Measurements from ENCODE around the gene DGKI.

DGKI gene

DNA sequence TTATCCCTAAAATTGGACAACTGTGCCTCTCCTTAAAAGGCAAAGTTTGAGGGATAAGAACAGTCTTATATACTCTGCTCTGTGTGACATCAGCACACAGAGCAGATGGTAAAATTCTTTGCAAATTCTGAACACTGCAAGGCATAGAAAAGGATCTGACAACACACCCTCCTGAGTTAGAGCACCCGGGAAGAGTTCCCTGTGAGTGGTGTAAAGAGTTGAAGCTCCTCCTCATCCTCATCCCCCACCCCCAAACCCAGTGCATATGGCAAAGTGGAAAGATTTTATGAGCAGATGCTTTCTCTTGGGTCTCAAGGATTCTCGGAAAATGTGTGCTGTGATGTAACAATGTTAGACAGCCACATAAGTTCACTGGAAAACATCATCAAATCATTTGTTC, 40.0 kb upstream of the DGKI start:
- no peak for DNase-seq
- WGBS (ENCODE audit: insufficient coverage): 100% methylated on average over 1 of the region's 2 CpGs
- Histone ChIP-seq H3K27ac (ENCODE audit: insufficient read depth in 1 of 2, low read depth in 1 of 2, low read length in 2 of 2, poor library complexity in 1 of 2, severe bottlenecking in 2 of 2) (no peak overlapping the region), H3K36me3 (ENCODE audit: control insufficient read depth in 4 of 4, insufficient read depth in 4 of 4, low read length in 3 of 4) (peaks cover 20 to 64% (median 50%) of the 10 kb centered on the region in 4 experiments), H3K4me1 (ENCODE audit: control extremely low read depth in 1 of 4, control insufficient read depth in 4 of 4, insufficient read depth in 4 of 4, low read length in 3 of 4) (peaks cover 0 to 7% (median 2%) of the 10 kb centered on the region in 4 experiments), H3K9me3 (ENCODE audit: control extremely low read depth in 1 of 5, control insufficient read depth in 4 of 5, insufficient read depth in 2 of 5, low read depth in 1 of 5, low read length in 4 of 5) (peaks cover 0 to 12% (median 3%) of the 10 kb centered on the region in 5 experiments), H3K27me3 (replicated peaks in 2 of 5; ENCODE audit: control insufficient read depth in 4 of 5, insufficient read depth in 5 of 5, low read length in 4 of 5) (no peaks in the 10 kb centered on the region), H3K4me3 (ENCODE audit: control insufficient read depth in 1 of 7, extremely low read depth in 1 of 7, insufficient read depth in 4 of 7, low read depth in 2 of 7, low read length in 6 of 7) (no peak overlapping the region)
- ChIA-PET POLR2A (no interaction called here), CTCF (no interaction called here)

GRCh38 chr7:137886281-137886680, 39.5 kb upstream of the DGKI start:
- peaks cover 0 to 7% (median 2%) of the 10 kb centered on the region in 4 experiments for H3K4me1 ChIP-seq (ENCODE audit: control extremely low read depth in 1 of 4, control insufficient read depth in 4 of 4, insufficient read depth in 4 of 4, low read length in 3 of 4)
- H3K27me3 ChIP-seq (replicated peaks in 2 of 5; ENCODE audit: control insufficient read depth in 4 of 5, insufficient read depth in 5 of 5, low read length in 4 of 5): no peaks in the 10 kb centered on the region
- POLR2A ChIA-PET: no interaction called here
- CTCF ChIA-PET: no interaction called here
- DNase-seq: no peak
- H3K27ac ChIP-seq (ENCODE audit: insufficient read depth in 1 of 2, low read depth in 1 of 2, low read length in 2 of 2, poor library complexity in 1 of 2, severe bottlenecking in 2 of 2): no peak overlapping the region
- H3K4me3 ChIP-seq (ENCODE audit: control insufficient read depth in 1 of 7, extremely low read depth in 1 of 7, insufficient read depth in 4 of 7, low read depth in 2 of 7, low read length in 6 of 7): no peak overlapping the region
- H3K36me3 ChIP-seq (ENCODE audit: control insufficient read depth in 4 of 4, insufficient read depth in 4 of 4, low read length in 3 of 4): peaks cover 25 to 67% (median 54%) of the 10 kb centered on the region in 4 experiments
- H3K9me3 ChIP-seq (ENCODE audit: control extremely low read depth in 1 of 5, control insufficient read depth in 4 of 5, insufficient read depth in 2 of 5, low read depth in 1 of 5, low read length in 4 of 5): peaks cover 0 to 14% (median 3%) of the 10 kb centered on the region in 5 experiments
- WGBS (ENCODE audit: insufficient coverage): 100% methylated on average over 3 of the region's 3 CpGs

- Histone ChIP-seq H3K36me3 (ENCODE audit: control insufficient read depth in 4 of 4, insufficient read depth in 4 of 4, low read length in 3 of 4) (peaks cover 25 to 72% (median 57%) of the 10 kb centered on the region in 4 experiments), H3K27me3 (replicated peaks in 2 of 5; ENCODE audit: control insufficient read depth in 4 of 5, insufficient read depth in 5 of 5, low read length in 4 of 5) (no peaks in the 10 kb centered on the region), H3K4me3 (ENCODE audit: control insufficient read depth in 1 of 7, extremely low read depth in 1 of 7, insufficient read depth in 4 of 7, low read depth in 2 of 7, low read length in 6 of 7) (no peak overlapping the region), H3K9me3 (ENCODE audit: control extremely low read depth in 1 of 5, control insufficient read depth in 4 of 5, insufficient read depth in 2 of 5, low read depth in 1 of 5, low read length in 4 of 5) (peaks cover 0 to 14% (median 3%) of the 10 kb centered on the region in 5 experiments), H3K27ac (ENCODE audit: insufficient read depth in 1 of 2, low read depth in 1 of 2, low read length in 2 of 2, poor library complexity in 1 of 2, severe bottlenecking in 2 of 2) (no peak overlapping the region), H3K4me1 (ENCODE audit: control extremely low read depth in 1 of 4, control insufficient read depth in 4 of 4, insufficient read depth in 4 of 4, low read length in 3 of 4) (peaks cover 0 to 7% (median 2%) of the 10 kb centered on the region in 4 experiments)
- WGBS (ENCODE audit: insufficient coverage): 96% methylated on average over 4 of the region's 5 CpGs
- DNase-seq: no peak
- ChIA-PET POLR2A (no interaction called here), CTCF (interaction anchor here (1.5 kb wide), 1 partner anchor 280 kb away, joined by 3 read pairs; no protein-coding TSS in a partner anchor)
Observed at GRCh38 chr7:137885678-137886077, 38.9 kb upstream of the DGKI start.

DNA sequence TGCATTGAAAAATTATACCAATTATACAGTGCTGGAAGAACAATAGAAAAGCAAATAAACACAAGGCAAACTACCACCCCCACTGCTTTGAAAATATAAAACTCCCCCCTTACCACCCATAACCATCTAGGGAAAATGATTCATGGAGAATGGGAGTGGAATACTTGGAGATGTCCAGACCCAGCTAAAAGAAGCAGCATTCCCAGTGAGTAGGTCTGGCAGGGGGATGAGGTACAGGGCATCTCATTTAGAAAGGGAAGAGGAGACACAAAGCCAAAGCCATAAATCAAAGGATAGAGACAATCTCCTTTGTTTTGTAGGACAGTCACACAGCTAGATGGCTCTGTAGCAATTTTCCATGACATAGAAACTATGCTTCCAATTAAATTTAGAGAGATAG, 36.0 kb upstream of the DGKI start:
- Histone ChIP-seq H3K36me3 (ENCODE audit: control insufficient read depth in 4 of 4, insufficient read depth in 4 of 4, low read length in 3 of 4) (peaks cover 23 to 88% (median 68%) of the 10 kb centered on the region in 4 experiments), H3K27ac (ENCODE audit: insufficient read depth in 1 of 2, low read depth in 1 of 2, low read length in 2 of 2, poor library complexity in 1 of 2, severe bottlenecking in 2 of 2) (no peak overlapping the region), H3K4me1 (ENCODE audit: control extremely low read depth in 1 of 4, control insufficient read depth in 4 of 4, insufficient read depth in 4 of 4, low read length in 3 of 4) (no peaks in the 10 kb centered on the region), H3K4me3 (ENCODE audit: control insufficient read depth in 1 of 7, extremely low read depth in 1 of 7, insufficient read depth in 4 of 7, low read depth in 2 of 7, low read length in 6 of 7) (no peak overlapping the region), H3K27me3 (replicated peaks in 2 of 5; ENCODE audit: control insufficient read depth in 4 of 5, insufficient read depth in 5 of 5, low read length in 4 of 5) (no peaks in the 10 kb centered on the region), H3K9me3 (ENCODE audit: control extremely low read depth in 1 of 5, control insufficient read depth in 4 of 5, insufficient read depth in 2 of 5, low read depth in 1 of 5, low read length in 4 of 5) (peaks cover 0 to 14% (median 3%) of the 10 kb centered on the region in 5 experiments)
- ChIA-PET CTCF (interaction anchor here (1.4 kb wide), 1 partner anchor 12 kb away, joined by 5 read pairs; no protein-coding TSS in a partner anchor), POLR2A (no interaction called here)
- no peak for DNase-seq

DNA sequence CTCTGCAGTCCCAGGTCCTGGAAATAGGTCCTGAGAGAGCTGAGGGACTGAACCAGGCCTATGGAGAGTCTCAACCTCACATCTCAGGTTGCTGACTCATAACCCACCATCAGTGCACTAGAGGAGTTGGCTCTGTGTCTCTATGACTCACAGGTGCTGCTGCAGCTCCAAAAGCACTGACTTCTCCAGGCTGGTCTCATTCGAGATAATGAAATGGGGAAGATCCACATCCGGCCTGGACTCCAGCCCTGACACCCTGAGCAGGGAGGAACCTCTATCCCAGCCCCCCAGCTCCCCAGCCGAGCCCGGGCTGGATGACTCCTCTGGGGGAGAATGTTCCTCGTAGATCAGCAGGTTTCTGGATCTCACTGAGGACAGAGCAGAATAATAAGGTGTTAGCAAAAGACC, 35.5 kb upstream of the DGKI start:
- POLR2A ChIA-PET: no interaction called here
- WGBS (ENCODE audit: insufficient coverage): 98% methylated on average over 4 of the region's 5 CpGs
- H3K4me3 ChIP-seq (ENCODE audit: control insufficient read depth in 1 of 7, extremely low read depth in 1 of 7, insufficient read depth in 4 of 7, low read depth in 2 of 7, low read length in 6 of 7): no peak overlapping the region

DNA sequence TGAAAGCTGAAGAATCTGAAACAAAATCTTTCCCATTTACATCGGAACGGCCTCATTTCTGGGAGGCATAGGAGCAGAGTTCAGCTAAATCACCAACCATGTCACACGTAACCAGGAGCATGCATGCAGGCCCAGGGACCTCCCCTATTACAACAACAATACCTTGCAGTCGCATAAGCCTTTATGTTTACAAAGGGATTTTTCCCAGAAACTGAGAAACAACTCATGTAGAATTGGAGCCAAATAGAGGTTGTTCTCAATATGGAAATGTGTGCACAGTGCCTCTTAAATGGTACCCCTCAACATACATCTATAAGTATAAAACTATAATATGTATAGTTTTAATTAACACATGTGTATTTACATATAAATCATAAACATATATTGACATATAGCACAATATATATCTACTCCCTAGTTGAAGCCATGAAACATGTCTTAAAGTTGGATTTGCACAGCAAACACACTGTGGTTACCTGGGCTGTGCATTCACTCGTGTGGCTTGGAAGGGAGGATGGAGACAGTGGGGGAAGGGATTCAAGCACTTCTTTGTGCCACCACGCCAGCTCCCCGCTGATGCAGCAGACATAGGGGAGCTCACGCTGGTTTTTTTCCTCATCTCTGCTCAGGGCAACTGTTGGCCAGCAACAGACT, 35.0 kb upstream of the DGKI start:
- no peaks in the 10 kb centered on the region for H3K4me1 ChIP-seq (ENCODE audit: control extremely low read depth in 1 of 4, control insufficient read depth in 4 of 4, insufficient read depth in 4 of 4, low read length in 3 of 4)
- H3K27me3 ChIP-seq (replicated peaks in 2 of 5; ENCODE audit: control insufficient read depth in 4 of 5, insufficient read depth in 5 of 5, low read length in 4 of 5): no peaks in the 10 kb centered on the region
- H3K27ac ChIP-seq (ENCODE audit: insufficient read depth in 1 of 2, low read depth in 1 of 2, low read length in 2 of 2, poor library complexity in 1 of 2, severe bottlenecking in 2 of 2): no peak overlapping the region
- no peak overlapping the region for H3K4me3 ChIP-seq (ENCODE audit: control insufficient read depth in 1 of 7, extremely low read depth in 1 of 7, insufficient read depth in 4 of 7, low read depth in 2 of 7, low read length in 6 of 7)
- WGBS (ENCODE audit: insufficient coverage): 95% methylated on average over 3 of the region's 8 CpGs
- no peak for DNase-seq
- CTCF ChIA-PET: no interaction called here
- peaks cover 27 to 91% (median 72%) of the 10 kb centered on the region in 4 experiments for H3K36me3 ChIP-seq (ENCODE audit: control insufficient read depth in 4 of 4, insufficient read depth in 4 of 4, low read length in 3 of 4)
- POLR2A ChIA-PET: no interaction called here
- peaks cover 0 to 14% (median 3%) of the 10 kb centered on the region in 5 experiments for H3K9me3 ChIP-seq (ENCODE audit: control extremely low read depth in 1 of 5, control insufficient read depth in 4 of 5, insufficient read depth in 2 of 5, low read depth in 1 of 5, low read length in 4 of 5)

More for the DNA sequence above, 35.5 kb upstream of the DGKI start:
- DNase-seq: no peak
- CTCF ChIA-PET: interaction anchor here (1.4 kb wide), 1 partner anchor 12 kb away, joined by 5 read pairs; no protein-coding TSS in a partner anchor
- Histone ChIP-seq H3K9me3 (ENCODE audit: control extremely low read depth in 1 of 5, control insufficient read depth in 4 of 5, insufficient read depth in 2 of 5, low read depth in 1 of 5, low read length in 4 of 5) (peaks cover 0 to 14% (median 3%) of the 10 kb centered on the region in 5 experiments), H3K36me3 (ENCODE audit: control insufficient read depth in 4 of 4, insufficient read depth in 4 of 4, low read length in 3 of 4) (peaks cover 23 to 92% (median 70%) of the 10 kb centered on the region in 4 experiments), H3K27ac (ENCODE audit: insufficient read depth in 1 of 2, low read depth in 1 of 2, low read length in 2 of 2, poor library complexity in 1 of 2, severe bottlenecking in 2 of 2) (no peak overlapping the region), H3K4me1 (ENCODE audit: control extremely low read depth in 1 of 4, control insufficient read depth in 4 of 4, insufficient read depth in 4 of 4, low read length in 3 of 4) (no peaks in the 10 kb centered on the region), H3K27me3 (replicated peaks in 2 of 5; ENCODE audit: control insufficient read depth in 4 of 5, insufficient read depth in 5 of 5, low read length in 4 of 5) (no peaks in the 10 kb centered on the region)

DNA sequence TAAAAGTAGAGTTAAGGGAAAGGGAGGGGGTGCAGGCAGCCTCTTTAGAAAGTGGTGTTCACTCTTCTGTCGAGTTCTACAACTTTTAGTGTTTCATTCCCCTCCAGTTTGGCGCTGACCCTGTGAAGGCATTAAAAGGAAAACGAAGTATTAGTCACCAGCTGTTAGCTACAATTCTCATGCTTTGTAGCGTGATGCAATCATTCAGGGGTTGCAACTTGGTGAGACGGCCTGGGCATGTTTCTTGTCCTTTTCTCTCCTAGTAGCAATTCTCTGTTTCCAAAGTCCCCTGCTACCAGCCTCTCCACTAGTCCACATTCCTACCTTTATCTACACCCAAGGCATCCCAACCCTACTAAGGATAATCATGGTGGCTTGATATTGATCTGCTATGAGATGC, 33.7 kb upstream of the DGKI start:
- no peak overlapping the region for H3K27ac ChIP-seq (ENCODE audit: insufficient read depth in 1 of 2, low read depth in 1 of 2, low read length in 2 of 2, poor library complexity in 1 of 2, severe bottlenecking in 2 of 2)
- H3K27me3 ChIP-seq (replicated peaks in 2 of 5; ENCODE audit: control insufficient read depth in 4 of 5, insufficient read depth in 5 of 5, low read length in 4 of 5): no peaks in the 10 kb centered on the region
- ChIA-PET POLR2A (no interaction called here), CTCF (interaction anchor here (1.0 kb wide), 2 partner anchors 14 to 224 kb away, joined by 3 read pairs; no protein-coding TSS in a partner anchor)
- H3K4me3 ChIP-seq (ENCODE audit: control insufficient read depth in 1 of 7, extremely low read depth in 1 of 7, insufficient read depth in 4 of 7, low read depth in 2 of 7, low read length in 6 of 7): no peak overlapping the region
- H3K4me1 ChIP-seq (ENCODE audit: control extremely low read depth in 1 of 4, control insufficient read depth in 4 of 4, insufficient read depth in 4 of 4, low read length in 3 of 4): no peaks in the 10 kb centered on the region
- peaks cover 0 to 14% (median 3%) of the 10 kb centered on the region in 5 experiments for H3K9me3 ChIP-seq (ENCODE audit: control extremely low read depth in 1 of 5, control insufficient read depth in 4 of 5, insufficient read depth in 2 of 5, low read depth in 1 of 5, low read length in 4 of 5)
- DNase-seq: no peak
- 92% methylated on average over 4 of the region's 5 CpGs for WGBS (ENCODE audit: insufficient coverage)
- peaks cover 30 to 94% (median 69%) of the 10 kb centered on the region in 4 experiments for H3K36me3 ChIP-seq (ENCODE audit: control insufficient read depth in 4 of 4, insufficient read depth in 4 of 4, low read length in 3 of 4)

All from common myeloid progenitor, CD34-positive (primary cell).